AG08395 (cell line): Measurements from ENCODE around the gene TLDC2.
"Not testable (repeated sequence)": the region's sequence is repeated elsewhere in the genome, so short reads cannot be mapped to it uniquely, and the experiment has no call there.

Experiments used
- DNase-seq: peaks from one replicate; pipeline ENCODE4 v3.0.0; 2012; ENCODE audit warnings: mixed read lengths, low spot score

Gene TLDC2

GRCh38 chr20:36875702-36876472, at the start of gene TLDC2:
Gene TLDC2 (plus strand): TSS chr20:36876138. CDS start chr20:36876175, 37 bp downstream.
- no peak for DNase-seq

GRCh38 chr20:36826554-36827244, 49.2 kb upstream of the TLDC2 start:
- no peak for DNase-seq

GRCh38 chr20:36827541-36828279, 48.2 kb upstream of the TLDC2 start:
- no peak for DNase-seq

DNA sequence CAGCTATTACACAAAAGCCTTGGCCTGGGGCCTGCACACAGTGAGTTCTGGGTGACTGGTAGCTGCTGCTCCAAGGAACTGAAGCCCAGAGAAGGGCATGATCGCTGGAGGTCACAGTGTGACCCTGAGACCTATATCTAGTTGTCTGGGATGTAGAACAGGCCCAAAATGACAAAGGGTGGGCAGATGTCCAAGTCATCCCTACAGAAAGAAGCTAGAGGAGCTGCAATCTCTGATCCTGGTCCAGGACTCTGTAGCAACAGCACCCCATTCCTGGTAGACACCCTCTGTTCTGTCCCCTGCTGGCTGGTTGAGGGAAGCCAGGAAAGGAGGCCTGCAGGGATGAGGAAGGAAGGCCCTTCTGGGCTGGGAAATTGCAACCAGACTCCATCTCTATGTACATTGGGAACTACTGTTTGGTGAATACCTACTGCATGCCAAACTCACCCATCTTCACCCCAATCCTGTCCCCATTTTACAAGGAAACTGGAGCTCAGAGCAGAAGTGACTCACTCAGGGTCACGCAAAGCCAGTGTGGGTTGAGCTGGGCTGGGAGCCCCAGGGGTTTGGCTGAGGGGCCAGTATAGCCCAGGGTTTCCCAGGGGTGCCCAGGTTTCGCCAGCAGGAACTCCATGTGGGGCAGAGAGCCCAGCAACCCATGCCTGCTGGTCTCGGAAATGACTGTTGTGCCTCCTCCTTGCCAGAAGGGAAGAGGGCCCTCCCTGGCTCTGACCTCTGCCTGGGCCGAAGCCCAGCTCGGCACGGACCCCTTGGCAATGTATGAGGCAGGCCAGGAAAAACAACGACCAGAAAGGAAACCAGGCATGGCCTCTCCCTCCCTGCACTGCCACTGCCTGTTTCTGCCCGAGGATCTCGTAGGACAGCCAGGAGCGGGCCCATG, 44.9 kb upstream of the TLDC2 start:
- peak; percentile 52 for DNase-seq

- no peak for DNase-seq
These were observed 43.1 kb upstream of the TLDC2 start for GRCh38 chr20:36832791-36833190.

- DNase-seq = no peak
These were observed 42.5 kb upstream of the TLDC2 start for GRCh38 chr20:36833275-36834020.

- DNase-seq = no peak
These were observed 40.9 kb upstream of the TLDC2 start for GRCh38 chr20:36835025-36835424.

DNA sequence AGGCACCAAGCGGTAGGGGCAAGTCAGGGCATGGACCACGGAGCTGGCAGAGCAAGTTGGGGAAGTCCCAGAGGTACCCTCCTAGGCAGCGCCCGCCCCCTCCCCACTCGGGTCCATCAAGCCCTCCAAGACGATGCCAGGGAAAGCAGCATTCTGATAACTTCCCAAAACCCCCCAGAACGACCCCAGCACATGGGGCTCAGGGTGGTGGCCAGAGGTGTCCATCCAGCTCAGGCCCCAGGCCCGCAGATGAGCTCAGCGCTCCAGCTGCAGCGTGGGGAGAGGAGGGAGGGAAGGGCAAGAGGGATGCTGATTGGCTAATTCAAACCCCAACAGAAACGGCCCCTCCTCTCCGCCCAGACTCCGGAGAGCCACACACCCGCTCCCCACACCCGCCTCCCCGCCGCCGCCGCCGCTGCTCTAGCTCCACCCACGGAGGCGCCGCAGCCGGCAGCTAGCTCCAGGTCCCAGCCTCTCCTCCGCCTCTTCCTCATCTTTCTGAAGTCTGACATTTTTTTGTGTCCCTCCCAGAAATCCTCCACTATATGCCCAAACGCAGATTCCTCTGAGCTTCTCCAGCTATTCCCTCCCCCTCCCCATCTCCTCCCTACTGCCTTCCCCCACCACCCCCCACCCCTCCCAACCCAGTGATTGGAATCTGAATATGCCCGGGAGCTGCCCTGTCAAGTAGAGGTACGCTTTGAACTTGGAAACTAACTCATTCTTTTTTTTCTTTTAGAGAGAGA, 40.3 kb upstream of the TLDC2 start:
- DNase-seq = peak; percentile 98

- no peak for DNase-seq
These were observed 39.2 kb upstream of the TLDC2 start for GRCh38 chr20:36836591-36837269.

DNA sequence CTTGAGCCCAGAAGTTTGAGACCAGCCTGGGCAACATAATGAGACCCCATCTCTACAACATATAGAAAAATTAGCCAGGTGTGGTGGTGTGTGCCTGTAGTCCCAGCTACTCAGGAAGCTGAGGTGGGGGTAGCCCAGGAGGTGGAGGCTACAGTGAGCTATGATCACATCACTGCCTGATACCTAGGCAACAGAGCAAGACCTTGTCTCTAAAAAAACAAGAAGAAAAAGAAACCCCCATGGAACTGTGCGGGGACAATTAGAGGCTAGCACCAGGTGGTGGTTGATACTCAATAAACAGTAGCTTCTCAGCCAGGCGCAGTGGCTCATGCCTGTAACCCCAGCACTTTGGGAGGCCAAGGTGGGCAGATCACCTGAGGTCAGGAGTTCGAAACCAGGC, 37.6 kb upstream of the TLDC2 start:
- DNase-seq = not testable (repeated sequence)

DNA sequence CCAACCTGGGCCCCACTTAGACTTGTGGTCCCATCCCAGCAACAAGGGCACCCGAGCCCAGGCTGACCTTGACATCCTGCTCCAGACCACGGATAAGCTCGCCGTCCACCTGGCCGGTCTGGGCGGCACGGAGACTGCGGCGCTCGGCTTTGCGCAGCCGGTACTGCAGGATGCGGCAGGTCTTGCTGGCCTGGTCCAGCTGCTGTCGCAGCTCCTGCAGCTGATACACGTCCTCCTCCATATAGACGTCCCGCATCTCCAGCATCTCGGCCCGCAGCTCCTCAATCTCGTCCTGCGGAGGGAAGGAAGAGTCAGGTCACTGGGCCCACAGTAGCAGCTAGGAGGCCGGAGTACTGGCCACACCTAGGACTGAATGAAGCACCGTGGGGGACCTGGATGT, 36.8 kb upstream of the TLDC2 start:
- DNase-seq = no peak

DNA sequence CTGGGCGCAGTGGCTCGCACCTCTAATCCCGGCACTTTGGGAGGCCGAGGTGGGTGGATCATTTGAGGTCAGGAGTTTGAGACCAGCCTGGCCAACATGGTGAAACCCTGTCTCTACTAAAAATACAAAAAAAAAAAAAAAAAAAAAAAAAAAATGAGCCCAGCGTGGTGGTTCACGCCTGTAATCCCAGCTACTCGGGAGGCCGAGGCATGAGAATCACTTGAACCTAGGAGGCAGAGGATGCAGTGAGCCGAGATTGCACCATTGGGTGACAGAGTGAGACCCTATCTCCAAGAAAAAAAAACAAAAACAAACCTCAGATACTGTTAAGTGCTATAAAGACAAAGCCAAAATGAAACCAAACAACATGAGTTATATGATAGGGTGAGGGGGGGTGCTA, 34.9 kb upstream of the TLDC2 start:
- DNase-seq = not testable (repeated sequence)

DNA sequence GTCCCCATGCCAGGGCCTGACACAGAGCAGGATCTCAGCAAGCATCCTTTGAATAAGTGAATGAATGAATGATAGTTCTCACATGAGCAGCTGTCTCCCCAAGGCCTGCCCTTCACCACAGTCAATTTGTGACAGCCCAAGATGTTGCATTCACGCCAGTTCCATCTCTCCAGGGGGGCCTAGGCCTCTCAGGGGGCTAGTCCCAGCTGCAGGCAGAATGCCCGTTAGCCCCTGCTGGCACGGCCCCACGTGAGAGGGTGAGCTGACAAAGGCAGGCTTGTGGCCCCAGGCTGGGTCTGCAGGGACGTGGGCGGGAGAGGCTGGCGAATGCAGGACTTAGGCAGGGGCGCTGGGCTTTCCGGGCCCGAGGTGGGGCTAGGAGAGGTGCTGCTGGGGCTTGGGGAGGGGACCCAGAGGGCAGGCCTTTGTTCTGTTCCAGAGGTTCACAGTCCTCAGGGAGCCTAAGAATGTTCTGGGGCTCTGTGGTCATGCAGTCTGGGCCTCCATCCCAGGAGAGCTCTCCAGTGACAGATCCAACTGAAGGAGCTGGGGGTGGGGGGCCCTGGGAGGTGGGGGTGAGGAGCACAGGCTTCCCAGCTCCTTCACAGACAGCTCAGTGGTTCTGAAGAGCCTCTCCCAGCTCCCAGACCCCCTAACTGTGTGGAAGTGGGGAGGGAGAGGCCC, 30.5 kb upstream of the TLDC2 start:
- no peak for DNase-seq

DNA sequence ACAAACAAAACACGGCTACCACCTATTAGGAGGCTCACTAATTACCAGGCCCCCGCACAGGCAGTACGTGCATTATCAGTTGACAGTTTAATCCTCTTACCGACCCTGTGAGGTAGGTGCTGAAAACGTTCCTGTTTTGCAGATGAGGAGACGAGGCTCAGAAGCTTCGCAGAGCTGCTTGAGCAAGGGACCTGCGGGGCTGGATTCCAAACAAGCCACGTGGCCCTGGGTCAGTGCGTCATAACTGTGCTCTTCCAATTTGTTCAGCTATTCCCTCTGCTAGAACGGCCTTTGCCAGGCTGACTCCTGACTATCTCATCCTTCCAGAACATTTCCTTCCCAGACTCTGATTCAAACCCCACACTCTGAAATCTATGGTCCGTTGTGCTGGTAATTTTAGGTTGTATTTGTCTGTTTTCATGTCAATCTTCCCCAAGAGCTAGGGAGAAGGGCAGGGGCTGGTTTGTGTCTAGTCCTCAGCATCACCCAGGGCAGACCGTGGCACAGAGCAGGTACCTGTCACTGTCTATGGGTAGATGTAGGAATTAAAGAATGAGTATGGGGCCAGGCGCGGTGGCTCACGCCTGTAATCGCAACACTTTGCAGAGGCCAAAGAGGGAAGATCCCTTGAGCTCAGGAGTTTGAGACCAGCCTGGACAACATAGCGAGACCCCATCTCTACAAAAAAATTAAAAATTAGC, 28.8 kb upstream of the TLDC2 start:
- DNase-seq = peak; percentile 77

GRCh38 chr20:36847710-36848040, 28.3 kb upstream of the TLDC2 start:
- DNase-seq = no peak

GRCh38 chr20:36848078-36848660, 27.8 kb upstream of the TLDC2 start:
- peak; percentile 88 for DNase-seq

GRCh38 chr20:36848677-36849076, 27.3 kb upstream of the TLDC2 start:
- DNase-seq = no peak

DNA sequence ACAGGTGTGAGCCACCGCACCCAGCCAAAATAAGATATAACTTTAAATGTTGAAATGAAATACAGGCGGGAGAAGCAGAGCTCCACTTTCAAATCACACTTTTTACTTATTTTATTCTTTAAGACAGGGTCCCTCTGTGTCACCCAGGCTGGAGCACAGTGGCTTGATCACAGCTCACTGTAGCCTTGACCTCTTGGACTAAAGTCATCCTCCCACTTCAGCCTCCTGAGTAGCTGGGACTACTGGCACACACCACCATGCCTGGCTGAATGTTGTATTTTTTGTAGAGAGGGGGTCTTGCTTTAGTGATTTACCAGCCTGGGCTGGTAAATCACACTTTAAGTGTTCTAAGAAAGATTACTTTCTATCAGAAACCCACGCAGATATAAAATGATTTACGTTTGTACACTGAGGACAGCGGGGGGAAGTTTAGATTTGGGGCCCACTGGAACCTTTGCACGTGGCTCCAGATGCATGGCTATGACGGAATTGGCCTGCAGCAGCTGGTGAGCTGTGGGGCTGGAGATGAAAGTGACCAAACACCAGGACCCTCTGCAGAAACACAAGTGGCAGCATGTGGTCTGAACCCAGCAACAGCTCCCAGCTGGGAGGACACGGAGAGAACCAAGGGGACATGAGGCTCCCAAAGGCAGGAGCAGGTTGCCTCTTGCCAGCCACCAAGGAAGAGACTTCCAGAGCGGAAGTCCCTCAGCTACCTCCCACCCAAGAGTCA, 26.4 kb upstream of the TLDC2 start:
- no peak for DNase-seq
